HG03457 (cell line): ENCODE results near the gene LEMD1.
"Not testable (repeated sequence)": the region's sequence is repeated elsewhere in the genome, so short reads cannot be mapped to it uniquely, and the experiment has no call there.

Source experiments
- ATAC-seq: cut with Tn5 transposase; IDR thresholded peaks from one replicate; pipeline ENCODE4 v1.9.1; 2021; ENCODE audit warnings: moderate number of reproducible peaks; ENCODE audit not compliant: unreplicated experiment

The LEMD1 gene

GRCh38 chr1:205447457-205448341 is 25.8 kb upstream of the LEMD1 start:
- no peak for ATAC-seq

- no peak for ATAC-seq
These were observed 25.0 kb upstream of the LEMD1 start for GRCh38 chr1:205446828-205447227.

GRCh38 chr1:205445646-205445935 is 23.7 kb upstream of the LEMD1 start:
- no peak for ATAC-seq

- ATAC-seq, result no peak
These were observed 23.2 kb upstream of the LEMD1 start for GRCh38 chr1:205444931-205445645.

GRCh38 chr1:205444300-205444930 is 22.6 kb upstream of the LEMD1 start:
- ATAC-seq, result no peak

GRCh38 chr1:205443585-205444299 is 21.9 kb upstream of the LEMD1 start:
- ATAC-seq, result no peak

GRCh38 chr1:205442051-205442725 is 20.3 kb upstream of the LEMD1 start:
- no peak for ATAC-seq

- no peak for ATAC-seq
These were observed 19.8 kb upstream of the LEMD1 start for GRCh38 chr1:205441716-205442050.

GRCh38 chr1:205441318-205441633 is 19.4 kb upstream of the LEMD1 start:
- no peak for ATAC-seq

GRCh38 chr1:205440476-205441317 is 18.8 kb upstream of the LEMD1 start:
- peak; percentile 65 for ATAC-seq

GRCh38 chr1:205440121-205440475 is 18.2 kb upstream of the LEMD1 start:
- ATAC-seq, result no peak

- ATAC-seq, result no peak
These were observed 16.6 kb upstream of the LEMD1 start for GRCh38 chr1:205438213-205439158.

- no peak for ATAC-seq
These were observed 15.7 kb upstream of the LEMD1 start for GRCh38 chr1:205437570-205437969.

GRCh38 chr1:205436776-205437410 is 15.0 kb upstream of the LEMD1 start:
- ATAC-seq, result no peak

GRCh38 chr1:205435578-205436573 is 14.0 kb upstream of the LEMD1 start:
- ATAC-seq, result no peak

- no peak for ATAC-seq
These were observed 12.9 kb upstream of the LEMD1 start for GRCh38 chr1:205434738-205435137.

- not testable (repeated sequence) for ATAC-seq
These were observed 10.8 kb upstream of the LEMD1 start for GRCh38 chr1:205432692-205433091.
